Peyer's patch (tissue), 4 donors: ENCODE data around the gene PPP1R3F.

ENCODE experiments used
- CTCF ChIP-seq, 6 experiments: fragments of 450-650 bp in 4 of 6; fragments of 200-600 bp in 2 of 6; sonication (generic) in 1 of 6; IDR thresholded peaks; one replicate each; pipeline ENCODE4 v1.5.1; 2017 to 2019; ENCODE audit warnings: antibody characterized with exemption in 6 of 6, mild to moderate bottlenecking in 3 of 6, moderate library complexity in 1 of 6
- POLR2A ChIP-seq, 2 donors: fragments of 450-650 bp; IDR thresholded peaks; one replicate each; pipeline ENCODE4 v1.5.1; 2017; ENCODE audit warnings: antibody characterized with exemption in 2 of 2, mild to moderate bottlenecking in 2 of 2, moderate library complexity in 2 of 2

GRCh38 chrX:49243166-49243565 lies 26.4 kb upstream of the PPP1R3F start:
- TF ChIP-seq POLR2A (IDR thresholded peaks at IDR 0.05) (no peak), CTCF (IDR thresholded peaks at IDR 0.05) (no peak)
